HUES6 (cell line): ENCODE results near the gene DNAL4.

Experiments
- H3K27ac ChIP-seq: 2 replicates; pipeline ENCODE4 v1.7.0; 2013; ENCODE audit warnings: low read depth, mild to moderate bottlenecking, low read length, inconsistent platforms
- H3K27me3 ChIP-seq: 2 replicates; pipeline ENCODE4 v1.6.1; 2013; ENCODE audit warnings: low read length; ENCODE audit not compliant: control insufficient read depth, insufficient read depth
- H3K36me3 ChIP-seq: 2 replicates; pipeline ENCODE4 v1.6.1; 2013; ENCODE audit warnings: low read length; ENCODE audit not compliant: control insufficient read depth, insufficient read depth
- H3K4me1 ChIP-seq: 2 replicates; pipeline ENCODE4 v1.6.1; 2013; ENCODE audit warnings: low read length; ENCODE audit not compliant: control insufficient read depth, insufficient read depth
- H3K4me3 ChIP-seq: 2 replicates; pipeline ENCODE4 v1.5.1; 2013; ENCODE audit warnings: low read depth, low read length
- H3K9ac ChIP-seq: one replicate; pipeline ENCODE4 v1.6.1; 2013; ENCODE audit warnings: mild to moderate bottlenecking, low read length
- H3K9me3 ChIP-seq: 2 replicates; pipeline ENCODE4 v1.6.1; 2013; ENCODE audit warnings: low read depth, low read length; ENCODE audit not compliant: control insufficient read depth, insufficient read depth

Gene DNAL4

GRCh38 chr22:38802671-38803121 is 8.8 kb upstream of the DNAL4 start:
- Histone ChIP-seq H3K36me3 (no peaks in the 10 kb centered on the region), H3K9me3 (peaks cover 8% of the 10 kb centered on the region), H3K4me1 (peaks cover 11% of the 10 kb centered on the region; the same call in 1 of the 2 replicates), H3K4me3 (peak overlapping the region; percentile 44), H3K27me3 (peaks cover 39% of the 10 kb centered on the region), H3K27ac (no peak overlapping the region), H3K9ac (no peak overlapping the region)

GRCh38 chr22:38799265-38800002 is 5.5 kb upstream of the DNAL4 start:
- no peak overlapping the region for H3K4me3 ChIP-seq
- no peak overlapping the region for H3K27ac ChIP-seq
- peaks cover 8% of the 10 kb centered on the region for H3K9me3 ChIP-seq
- H3K27me3 ChIP-seq: peaks cover 60% of the 10 kb centered on the region
- no peaks in the 10 kb centered on the region for H3K36me3 ChIP-seq
- H3K4me1 ChIP-seq: peaks cover 12% of the 10 kb centered on the region
- H3K9ac ChIP-seq: no peak overlapping the region

- Histone ChIP-seq H3K27ac (no peak overlapping the region), H3K4me3 (no peak overlapping the region), H3K9me3 (peaks cover 8% of the 10 kb centered on the region), H3K27me3 (peaks cover 60% of the 10 kb centered on the region), H3K36me3 (no peaks in the 10 kb centered on the region), H3K4me1 (peaks cover 15% of the 10 kb centered on the region), H3K9ac (no peak overlapping the region)
Measured at GRCh38 chr22:38798496-38798895, 4.6 kb upstream of the DNAL4 start.

- Histone ChIP-seq H3K27ac (no peak overlapping the region), H3K27me3 (peaks cover 49% of the 10 kb centered on the region), H3K9me3 (peaks cover 8% of the 10 kb centered on the region), H3K9ac (no peak overlapping the region), H3K36me3 (no peaks in the 10 kb centered on the region), H3K4me1 (peaks cover 13% of the 10 kb centered on the region), H3K4me3 (no peak overlapping the region)
Measured at GRCh38 chr22:38796262-38796957, 2.5 kb upstream of the DNAL4 start.

GRCh38 chr22:38795569-38795968 is 1.6 kb upstream of the DNAL4 start:
- Histone ChIP-seq H3K9ac (no peak overlapping the region), H3K27ac (no peak overlapping the region), H3K4me1 (peaks cover 11% of the 10 kb centered on the region), H3K4me3 (no peak overlapping the region), H3K27me3 (peaks cover 44% of the 10 kb centered on the region), H3K9me3 (peaks cover 8% of the 10 kb centered on the region), H3K36me3 (no peaks in the 10 kb centered on the region)

GRCh38 chr22:38793317-38793716 is 626 bp downstream of the DNAL4 start:
- H3K27ac ChIP-seq: no peak overlapping the region

GRCh38 chr22:38792833-38793232 is 1.1 kb downstream of the DNAL4 start:
- Histone ChIP-seq H3K4me3 (peak overlapping the region; percentile 84), H3K27me3 (peaks cover 22% of the 10 kb centered on the region), H3K36me3 (no peaks in the 10 kb centered on the region), H3K9ac (no peak overlapping the region), H3K27ac (no peak overlapping the region), H3K9me3 (no peaks in the 10 kb centered on the region), H3K4me1 (peaks cover 11% of the 10 kb centered on the region)

More at GRCh38 chr22:38793317-38793716, 626 bp downstream of the DNAL4 start:
- H3K4me1 ChIP-seq: peaks cover 11% of the 10 kb centered on the region
- no peaks in the 10 kb centered on the region for H3K9me3 ChIP-seq
- H3K36me3 ChIP-seq: no peaks in the 10 kb centered on the region
- H3K9ac ChIP-seq: peak overlapping the region; percentile 65
- peaks cover 27% of the 10 kb centered on the region for H3K27me3 ChIP-seq
- H3K4me3 ChIP-seq: peak overlapping the region; percentile 84

GRCh38 chr22:38789606-38790005 is 4.3 kb downstream of the DNAL4 start:
- H3K36me3 ChIP-seq: no peaks in the 10 kb centered on the region
- peaks cover 11% of the 10 kb centered on the region for H3K4me1 ChIP-seq
- H3K9ac ChIP-seq: no peak overlapping the region
- H3K27me3 ChIP-seq: no peaks in the 10 kb centered on the region
- H3K9me3 ChIP-seq: no peaks in the 10 kb centered on the region
- no peak overlapping the region for H3K4me3 ChIP-seq
- no peak overlapping the region for H3K27ac ChIP-seq

GRCh38 chr22:38788846-38789245 is 5.1 kb downstream of the DNAL4 start:
- no peaks in the 10 kb centered on the region for H3K36me3 ChIP-seq
- H3K27ac ChIP-seq: no peak overlapping the region
- H3K4me3 ChIP-seq: no peak overlapping the region
- no peak overlapping the region for H3K9ac ChIP-seq
- no peaks in the 10 kb centered on the region for H3K9me3 ChIP-seq
- peaks cover 6% of the 10 kb centered on the region for H3K4me1 ChIP-seq
- no peaks in the 10 kb centered on the region for H3K27me3 ChIP-seq

GRCh38 chr22:38788021-38788816 is 5.7 kb downstream of the DNAL4 start:
- Histone ChIP-seq H3K27ac (no peak overlapping the region), H3K4me3 (no peak overlapping the region), H3K27me3 (no peaks in the 10 kb centered on the region), H3K9me3 (no peaks in the 10 kb centered on the region), H3K4me1 (peaks cover 3% of the 10 kb centered on the region), H3K36me3 (no peaks in the 10 kb centered on the region), H3K9ac (no peak overlapping the region)
